Esophagus squamous epithelium (tissue), 5 donors: Measurements from ENCODE around the gene TES. TPM values are rescaled to one million over a fixed set of nuclear protein-coding genes. Genes with fewer than 3 reads are reported as not detected.
A peak's percentile ranks its signal among the peaks of the same experiment; 100 is the strongest.

Experiments
- DNase-seq: peaks from one replicate; lab custom pipeline; 2025; lab: John Stamatoyannopoulos, UW
- H3K27ac ChIP-seq, 4 donors: fragments of 200-600 bp; sonication (generic); one replicate each; pipeline ENCODE4 v1.5.1; 2016 to 2019; ENCODE audit warnings: mild to moderate bottlenecking in 1 of 4
- H3K27me3 ChIP-seq, 4 donors: fragments of 200-600 bp; sonication (generic); 1 replicate in 3 of 4; 2 replicates in 1 of 4; pipeline versions ENCODE4 v1.5.1 to v1.6.0; 2017 to 2021; ENCODE audit warnings: antibody characterized with exemption in 1 of 4
- H3K36me3 ChIP-seq, 3 donors: fragments of 200-600 bp; sonication (generic); one replicate each; pipeline ENCODE4 v1.5.1; 2016 to 2019
- H3K4me1 ChIP-seq, 3 donors: fragments of 200-600 bp; sonication (generic); one replicate each; pipeline ENCODE4 v1.5.1; 2017 to 2019
- H3K4me3 ChIP-seq, 4 donors: fragments of 200-600 bp; sonication (generic); 1 replicate in 3 of 4; 2 replicates in 1 of 4; pipeline ENCODE4 v1.5.1; 2016 to 2019; ENCODE audit warnings: mild to moderate bottlenecking in 2 of 4, moderate library complexity in 1 of 4
- H3K9me3 ChIP-seq, 3 donors: fragments of 200-600 bp; sonication (generic); one replicate each; pipeline ENCODE4 v1.5.1; 2016 to 2019
- CTCF ChIP-seq, 6 experiments: fragments of 450-650 bp in 4 of 6; fragments of 200-600 bp in 2 of 6; sonication (generic) in 2 of 6; IDR thresholded peaks; one replicate each; pipeline ENCODE4 v1.5.1; 2016 to 2019; ENCODE audit warnings: antibody characterized with exemption in 6 of 6, mild to moderate bottlenecking in 4 of 6, moderate library complexity in 4 of 6
- POLR2A ChIP-seq, 4 donors: fragments of 450-650 bp; IDR thresholded peaks; one replicate each; pipeline ENCODE4 v1.6.1; 2017; ENCODE audit warnings: antibody characterized with exemption in 4 of 4, mild to moderate bottlenecking in 4 of 4, moderate library complexity in 3 of 4
- WGBS, 2 donors: methylation state at CpG; one replicate each; pipeline ENCODE4 v1.1.5; 2018; 5-methylcytosine and 5-hydroxymethylcytosine counted together
- intact Hi-C: fragments of 100-400 bp; cut with DNase I; formaldehyde crosslinking; loops from one replicate; pipeline ENCODE4 v1.15.0; 2022
- total RNA-seq, 4 donors: library from RNA; depleted of rRNA; stranded (reverse); fragments of >200 nt; gene quantifications; one replicate each; pipeline ENCODE4 v1.1.0, GENCODE V29; 2016
- donor health status: DM: yes; HTN: yes; CAD: no.

TES gene
- total RNA-seq, 4 donors from 2014 or later: 34.8 to 155 (median 67.0) TPM

GRCh38 chr7:116232920-116233319, 22.6 kb downstream of the TES start:
- no peaks in the 10 kb centered on the region for H3K27me3 ChIP-seq
- H3K9me3 ChIP-seq: no peaks in the 10 kb centered on the region
- peak overlapping the region in 3 of 4 donors; percentile 14 to 82 (median 79) for H3K27ac ChIP-seq
- intact Hi-C loops: no loop called here
- peaks cover 0 to 9% (median 0%) of the 10 kb centered on the region in 3 donors for H3K36me3 ChIP-seq
- no peak for TF ChIP-seq CTCF (IDR thresholded peaks at IDR 0.05)
- no peak for TF ChIP-seq POLR2A (IDR thresholded peaks at IDR 0.05)
- H3K4me1 ChIP-seq: peaks cover 37 to 61% (median 41%) of the 10 kb centered on the region in 3 donors
- no peak overlapping the region for H3K4me3 ChIP-seq
- no peak for DNase-seq
- WGBS, 2 donors: 63 to 73% methylated on average over 1 of the region's 1 CpG

GRCh38 chr7:116234517-116235200, 24.3 kb downstream of the TES start:
- Histone ChIP-seq H3K27me3 (no peaks in the 10 kb centered on the region), H3K27ac (no peak overlapping the region), H3K4me1 (peaks cover 27 to 45% (median 35%) of the 10 kb centered on the region in 3 donors), H3K36me3 (peaks cover 0 to 19% (median 0%) of the 10 kb centered on the region in 3 donors), H3K9me3 (no peaks in the 10 kb centered on the region), H3K4me3 (no peak overlapping the region)
- TF ChIP-seq CTCF (IDR thresholded peaks at IDR 0.05): no peak
- TF ChIP-seq POLR2A (IDR thresholded peaks at IDR 0.05): no peak
- 84 to 89% methylated on average over 9 of the region's 9 CpGs for WGBS, 2 donors
- no peak for DNase-seq
- intact Hi-C loops: loop anchor here (5.0 kb wide), 1 partner anchor 57 kb away; no protein-coding TSS in a partner anchor

GRCh38 chr7:116235380-116235779, 25.0 kb downstream of the TES start:
- intact Hi-C loops: loop anchor here (5.0 kb wide), 1 partner anchor 58 kb away; no protein-coding TSS in a partner anchor
- TF ChIP-seq POLR2A (IDR thresholded peaks at IDR 0.05) (no peak), CTCF (IDR thresholded peaks at IDR 0.05) (no peak)
- Histone ChIP-seq H3K27ac (no peak overlapping the region), H3K4me3 (no peak overlapping the region), H3K9me3 (no peaks in the 10 kb centered on the region), H3K36me3 (peaks cover 0 to 19% (median 0%) of the 10 kb centered on the region in 3 donors), H3K4me1 (peaks cover 23 to 38% (median 28%) of the 10 kb centered on the region in 3 donors), H3K27me3 (no peaks in the 10 kb centered on the region)
- DNase-seq: no peak

- WGBS, 2 donors: 12 to 16% methylated on average over 2 of the region's 2 CpGs
- no peak overlapping the region for H3K4me3 ChIP-seq
- intact Hi-C loops: loop anchor here (5.0 kb wide), 1 partner anchor 59 kb away; no protein-coding TSS in a partner anchor
These were observed 25.8 kb downstream of the TES start for GRCh38 chr7:116236020-116236630.

More at GRCh38 chr7:116236020-116236630, 25.8 kb downstream of the TES start:
- DNase-seq: no peak
- peaks cover 16 to 30% (median 20%) of the 10 kb centered on the region in 3 donors for H3K4me1 ChIP-seq
- peaks cover 0 to 19% (median 0%) of the 10 kb centered on the region in 3 donors for H3K36me3 ChIP-seq
- no peaks in the 10 kb centered on the region for H3K27me3 ChIP-seq
- H3K9me3 ChIP-seq: no peaks in the 10 kb centered on the region
- H3K27ac ChIP-seq: no peak overlapping the region
- TF ChIP-seq POLR2A (IDR thresholded peaks at IDR 0.05) (no peak), CTCF (IDR thresholded peaks at IDR 0.05) (peak; percentile 27 to 68 (median 54))
